ENCODE measurements around the gene PPIF.

PPIF gene

GRCh38 chr10:79404690-79405131 lies 57.4 kb downstream of the PPIF start:
- no peak for DNase-seq

Measured in activated gamma-delta T cell treated with Interleukin-2 at 50 U/mL for 16 hours (primary cell).